ENCODE results near the gene RND3. TPM values are rescaled to one million over a fixed set of nuclear protein-coding genes. Genes with fewer than 3 reads are reported as not detected.
A peak's percentile ranks its signal among the peaks of the same experiment; 100 is the strongest.

Gene RND3, protein sequence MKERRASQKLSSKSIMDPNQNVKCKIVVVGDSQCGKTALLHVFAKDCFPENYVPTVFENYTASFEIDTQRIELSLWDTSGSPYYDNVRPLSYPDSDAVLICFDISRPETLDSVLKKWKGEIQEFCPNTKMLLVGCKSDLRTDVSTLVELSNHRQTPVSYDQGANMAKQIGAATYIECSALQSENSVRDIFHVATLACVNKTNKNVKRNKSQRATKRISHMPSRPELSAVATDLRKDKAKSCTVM
- total RNA-seq, result under 1 TPM in 2 of 3 donors, not detected in 1; 0.16 to 0.58 TPM

DNA sequence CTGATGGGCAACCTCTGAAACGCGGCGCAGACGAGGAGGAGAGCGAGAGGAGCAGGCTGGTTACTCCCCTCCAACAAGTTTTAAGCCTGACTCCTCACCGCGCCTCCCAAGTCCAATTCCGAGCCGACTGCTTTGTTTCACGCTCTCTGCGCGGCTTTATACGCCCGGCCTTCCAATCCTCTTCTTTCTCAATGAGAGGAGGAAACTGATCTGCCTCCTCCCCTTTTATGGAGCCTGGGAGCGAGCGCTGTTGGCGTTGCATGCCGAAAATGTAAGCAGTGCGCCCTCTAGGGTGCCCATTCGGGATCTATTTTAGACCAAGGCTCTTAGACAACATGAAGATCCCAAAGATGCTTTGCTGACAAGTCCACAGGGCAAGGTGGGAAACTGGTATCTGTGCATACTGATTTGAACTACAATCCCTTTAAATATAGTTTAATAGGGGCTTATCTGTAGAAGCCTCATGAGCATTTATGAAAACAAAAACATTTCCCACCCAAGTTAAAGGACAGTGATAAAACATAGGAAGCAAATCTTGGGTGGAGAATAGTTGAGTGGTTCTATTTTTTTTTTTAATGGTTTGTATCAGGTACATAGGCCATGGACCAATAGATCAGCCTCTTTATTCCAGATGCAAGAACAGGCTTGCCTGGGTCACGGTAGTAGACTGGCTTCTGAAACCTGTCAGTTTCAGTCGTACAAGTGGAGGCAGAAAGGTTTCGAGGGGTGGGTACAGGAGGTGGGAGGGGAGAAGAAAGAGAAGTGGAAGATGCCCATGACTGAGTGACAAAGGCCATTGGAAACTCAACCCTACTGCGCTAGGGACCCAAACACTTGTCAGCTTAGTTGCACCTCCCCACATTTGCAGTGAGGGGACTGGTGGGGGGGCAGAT is at the start of gene RND3:
RND3 (minus strand) TSS at position 131 of the 893 bp plus-strand sequence. CDS start 250 bp downstream, outside the sequence.
- no peak for DNase-seq
- H3K36me3 Mint-ChIP-seq (ENCODE audit: insufficient read depth), result no peaks in the 10 kb centered on the region
- H3K9me3 Mint-ChIP-seq, result no peaks in the 10 kb centered on the region
- peak within 1 kb of the TSS; percentile 57 for H3K4me3 Mint-ChIP-seq
- H3K4me1 Mint-ChIP-seq (ENCODE audit: low read depth), result peaks cover 8% of the 10 kb centered on the region
- H3K27me3 Mint-ChIP-seq (ENCODE audit: low read depth), result peaks cover 50% of the 10 kb centered on the region
- ATAC-seq, result peak in 1 of 2 donors; percentile 42

DNA sequence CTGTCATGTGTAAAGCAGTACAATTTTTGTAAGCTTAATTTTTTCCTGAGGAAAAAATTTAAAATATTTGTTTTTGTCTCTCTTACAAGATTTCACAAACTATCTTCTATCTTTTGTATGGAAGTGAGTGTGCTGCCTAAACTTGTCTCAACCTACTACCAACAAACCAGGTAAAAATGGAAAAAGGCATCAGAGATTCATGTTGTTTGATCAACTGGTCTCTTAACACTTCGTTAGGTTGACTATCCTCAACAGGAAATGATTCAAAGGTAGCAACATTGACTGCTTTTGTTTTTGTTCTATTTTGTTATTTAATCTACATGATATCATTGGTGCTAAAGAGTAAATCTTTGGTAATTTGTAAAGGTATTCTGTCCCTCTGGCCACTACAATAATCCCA is 47.7 kb upstream of the RND3 start:
- DNase-seq (no peak), ATAC-seq (no peak)
- Mint-ChIP-seq H3K9me3 (peaks cover 10% of the 10 kb centered on the region), H3K27me3 (ENCODE audit: low read depth) (no peaks in the 10 kb centered on the region), H3K4me3 (no peak overlapping the region), H3K36me3 (ENCODE audit: insufficient read depth) (no peaks in the 10 kb centered on the region), H3K4me1 (ENCODE audit: low read depth) (no peaks in the 10 kb centered on the region)

- Mint-ChIP-seq H3K9me3 (peaks cover 10% of the 10 kb centered on the region), H3K4me3 (no peak overlapping the region), H3K36me3 (ENCODE audit: insufficient read depth) (no peaks in the 10 kb centered on the region), H3K4me1 (ENCODE audit: low read depth) (no peaks in the 10 kb centered on the region), H3K27me3 (ENCODE audit: low read depth) (no peaks in the 10 kb centered on the region)
- DNase-seq, result no peak
- no peak for ATAC-seq
Observed at GRCh38 chr2:150532879-150533278, 45.4 kb upstream of the RND3 start.

GRCh38 chr2:150532020-150532419 is 44.6 kb upstream of the RND3 start:
- Mint-ChIP-seq H3K4me3 (no peak overlapping the region), H3K27me3 (ENCODE audit: low read depth) (no peaks in the 10 kb centered on the region), H3K4me1 (ENCODE audit: low read depth) (no peaks in the 10 kb centered on the region), H3K36me3 (ENCODE audit: insufficient read depth) (no peaks in the 10 kb centered on the region), H3K9me3 (peaks cover 8% of the 10 kb centered on the region)
- DNase-seq (no peak), ATAC-seq (no peak)

GRCh38 chr2:150531591-150531990 is 44.1 kb upstream of the RND3 start:
- Mint-ChIP-seq H3K9me3 (peaks cover 5% of the 10 kb centered on the region), H3K4me1 (ENCODE audit: low read depth) (no peaks in the 10 kb centered on the region), H3K36me3 (ENCODE audit: insufficient read depth) (no peaks in the 10 kb centered on the region), H3K27me3 (ENCODE audit: low read depth) (no peaks in the 10 kb centered on the region), H3K4me3 (no peak overlapping the region)
- DNase-seq, result no peak
- ATAC-seq, result no peak

DNA sequence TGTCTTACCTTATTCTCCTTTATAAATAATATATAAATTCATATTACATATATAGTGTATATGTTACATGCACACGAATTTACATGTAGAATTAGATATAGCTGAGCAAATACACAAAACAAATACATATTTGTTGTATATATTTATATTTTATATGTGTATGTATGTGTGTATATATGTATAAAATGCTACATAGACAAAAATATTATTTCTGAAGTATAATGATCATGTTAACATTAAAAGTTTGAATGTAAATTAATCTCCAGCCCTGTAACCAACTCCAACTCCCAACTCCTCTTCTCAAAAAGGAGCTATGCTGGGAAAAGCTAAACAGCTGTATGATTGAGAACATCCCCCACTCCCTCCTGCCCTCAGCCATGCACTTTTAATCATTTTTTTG is 42.7 kb upstream of the RND3 start:
- no peaks in the 10 kb centered on the region for H3K36me3 Mint-ChIP-seq (ENCODE audit: insufficient read depth)
- DNase-seq (no peak), ATAC-seq (no peak)
- no peaks in the 10 kb centered on the region for H3K9me3 Mint-ChIP-seq
- no peak overlapping the region for H3K4me3 Mint-ChIP-seq
- no peaks in the 10 kb centered on the region for H3K4me1 Mint-ChIP-seq (ENCODE audit: low read depth)
- H3K27me3 Mint-ChIP-seq (ENCODE audit: low read depth), result peaks cover 1% of the 10 kb centered on the region

GRCh38 chr2:150528861-150529801 is 41.7 kb upstream of the RND3 start:
- no peaks in the 10 kb centered on the region for H3K36me3 Mint-ChIP-seq (ENCODE audit: insufficient read depth)
- H3K4me3 Mint-ChIP-seq, result no peak overlapping the region
- DNase-seq (no peak), ATAC-seq (no peak)
- no peaks in the 10 kb centered on the region for H3K9me3 Mint-ChIP-seq
- H3K27me3 Mint-ChIP-seq (ENCODE audit: low read depth), result peaks cover 1% of the 10 kb centered on the region
- no peaks in the 10 kb centered on the region for H3K4me1 Mint-ChIP-seq (ENCODE audit: low read depth)

DNA sequence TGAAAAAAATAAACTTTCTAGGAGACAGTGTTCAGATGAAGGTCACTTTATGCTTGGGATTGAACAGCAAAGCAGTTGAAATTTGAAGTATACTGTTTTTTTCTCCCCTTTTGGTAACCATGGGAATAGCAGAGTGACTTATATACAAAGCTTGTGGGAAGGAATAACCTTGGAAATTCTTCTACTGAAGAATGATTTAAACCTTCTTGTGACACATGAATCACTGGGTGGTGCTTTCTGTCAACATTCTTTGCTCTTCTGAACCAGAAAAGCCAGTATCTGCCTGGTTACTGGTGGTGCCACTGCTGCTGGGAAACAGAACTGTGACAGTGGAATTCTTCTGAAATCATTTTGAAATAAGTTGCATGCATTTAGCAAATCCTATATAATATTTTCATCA is 39.4 kb upstream of the RND3 start:
- no peak overlapping the region for H3K4me3 Mint-ChIP-seq
- H3K9me3 Mint-ChIP-seq, result no peaks in the 10 kb centered on the region
- ATAC-seq (no peak), DNase-seq (no peak)
- peaks cover 1% of the 10 kb centered on the region for H3K27me3 Mint-ChIP-seq (ENCODE audit: low read depth)
- no peaks in the 10 kb centered on the region for H3K36me3 Mint-ChIP-seq (ENCODE audit: insufficient read depth)
- H3K4me1 Mint-ChIP-seq (ENCODE audit: low read depth), result no peaks in the 10 kb centered on the region

GRCh38 chr2:150526006-150526405 is 38.5 kb upstream of the RND3 start:
- ATAC-seq (no peak), DNase-seq (no peak)
- Mint-ChIP-seq H3K4me3 (no peak overlapping the region), H3K4me1 (ENCODE audit: low read depth) (no peaks in the 10 kb centered on the region), H3K27me3 (ENCODE audit: low read depth) (peaks cover 1% of the 10 kb centered on the region), H3K36me3 (ENCODE audit: insufficient read depth) (no peaks in the 10 kb centered on the region), H3K9me3 (no peaks in the 10 kb centered on the region)

DNA sequence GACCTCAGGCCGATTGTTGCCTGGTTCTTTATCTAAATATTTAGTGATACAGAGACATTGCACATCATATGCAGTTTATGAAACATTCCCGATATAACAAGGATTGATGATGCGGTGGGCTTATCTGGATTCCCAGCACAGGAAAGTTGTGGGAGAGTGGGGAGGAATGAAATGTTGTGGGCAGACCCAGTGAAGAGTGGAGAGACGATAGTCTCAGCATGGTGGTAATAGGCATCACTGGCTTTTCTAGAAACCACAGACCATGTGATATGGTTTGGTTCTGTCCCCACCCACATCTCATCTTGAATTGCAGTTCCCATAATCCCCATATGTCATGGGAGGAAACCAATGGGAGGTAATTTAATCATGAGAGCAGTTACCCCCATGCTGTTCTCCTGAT is 34.8 kb upstream of the RND3 start:
- Mint-ChIP-seq H3K4me1 (ENCODE audit: low read depth) (no peaks in the 10 kb centered on the region), H3K27me3 (ENCODE audit: low read depth) (peaks cover 1% of the 10 kb centered on the region)

DNA sequence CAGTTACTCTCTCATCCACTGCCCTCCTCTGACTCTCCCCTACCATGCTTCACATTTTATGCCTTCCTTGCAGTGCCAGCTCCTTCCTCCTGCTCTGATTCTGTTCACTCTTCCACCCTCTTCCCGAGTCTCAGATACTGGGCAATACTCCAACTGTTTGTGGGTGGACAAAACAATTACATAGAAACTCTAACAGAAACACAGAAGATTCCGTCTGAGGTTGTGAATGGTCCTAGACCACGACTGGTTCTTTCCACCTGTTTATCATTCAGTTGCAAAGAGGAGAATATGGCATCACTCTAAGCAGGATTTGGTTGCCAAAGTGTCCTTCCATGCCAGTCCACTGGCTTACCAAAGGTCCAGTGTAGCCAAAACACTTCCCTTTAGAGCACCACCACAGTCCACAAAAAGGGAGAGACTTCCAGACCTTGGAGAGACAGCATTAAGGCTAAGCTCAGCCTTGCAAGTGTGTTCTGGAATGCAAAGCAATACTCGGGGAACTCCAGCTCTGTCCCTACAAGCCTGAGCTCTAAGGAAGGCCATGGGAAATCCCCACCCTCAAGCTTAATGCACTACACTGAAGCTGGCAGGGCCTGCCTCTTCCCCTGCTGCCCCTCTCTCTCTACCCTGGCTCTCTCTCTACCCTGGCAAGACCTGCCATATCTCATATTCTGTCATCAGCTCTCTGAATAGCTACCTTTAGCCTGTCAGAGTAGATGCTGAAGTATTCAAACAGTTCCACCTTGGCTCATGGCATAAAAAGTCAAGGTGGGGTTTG is 33.6 kb upstream of the RND3 start:
- H3K4me3 Mint-ChIP-seq, result no peak overlapping the region
- H3K9me3 Mint-ChIP-seq, result no peaks in the 10 kb centered on the region
- DNase-seq (no peak), ATAC-seq (no peak)
- peaks cover 1% of the 10 kb centered on the region for H3K27me3 Mint-ChIP-seq (ENCODE audit: low read depth)
- no peaks in the 10 kb centered on the region for H3K4me1 Mint-ChIP-seq (ENCODE audit: low read depth)
- no peaks in the 10 kb centered on the region for H3K36me3 Mint-ChIP-seq (ENCODE audit: insufficient read depth)

More for the DNA sequence above, 34.8 kb upstream of the RND3 start:
- Mint-ChIP-seq H3K4me3 (no peak overlapping the region), H3K9me3 (no peaks in the 10 kb centered on the region), H3K36me3 (ENCODE audit: insufficient read depth) (no peaks in the 10 kb centered on the region)
- DNase-seq (no peak), ATAC-seq (no peak)

DNA sequence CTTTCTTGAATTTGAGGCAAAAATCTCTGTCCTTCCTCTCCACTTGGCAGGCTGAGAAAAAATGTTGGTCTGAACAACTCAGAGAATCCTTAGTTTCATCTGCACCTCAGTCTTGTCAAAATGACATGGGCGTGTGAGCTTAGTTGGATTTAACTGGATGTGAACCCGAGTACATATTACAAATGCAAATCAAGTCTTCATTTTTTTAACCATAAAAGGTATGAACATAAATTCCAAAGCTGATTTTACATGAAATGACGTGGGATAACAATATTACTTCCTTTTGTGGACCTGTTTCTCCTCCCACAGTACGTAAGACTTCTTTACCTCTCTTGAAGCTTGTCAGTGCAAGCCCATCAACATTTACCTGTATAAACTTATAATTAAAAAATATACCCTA is 32.6 kb upstream of the RND3 start:
- H3K27me3 Mint-ChIP-seq (ENCODE audit: low read depth), result no peaks in the 10 kb centered on the region
- ATAC-seq (no peak), DNase-seq (no peak)
- no peaks in the 10 kb centered on the region for H3K4me1 Mint-ChIP-seq (ENCODE audit: low read depth)
- no peak overlapping the region for H3K4me3 Mint-ChIP-seq
- no peaks in the 10 kb centered on the region for H3K9me3 Mint-ChIP-seq
- no peaks in the 10 kb centered on the region for H3K36me3 Mint-ChIP-seq (ENCODE audit: insufficient read depth)

DNA sequence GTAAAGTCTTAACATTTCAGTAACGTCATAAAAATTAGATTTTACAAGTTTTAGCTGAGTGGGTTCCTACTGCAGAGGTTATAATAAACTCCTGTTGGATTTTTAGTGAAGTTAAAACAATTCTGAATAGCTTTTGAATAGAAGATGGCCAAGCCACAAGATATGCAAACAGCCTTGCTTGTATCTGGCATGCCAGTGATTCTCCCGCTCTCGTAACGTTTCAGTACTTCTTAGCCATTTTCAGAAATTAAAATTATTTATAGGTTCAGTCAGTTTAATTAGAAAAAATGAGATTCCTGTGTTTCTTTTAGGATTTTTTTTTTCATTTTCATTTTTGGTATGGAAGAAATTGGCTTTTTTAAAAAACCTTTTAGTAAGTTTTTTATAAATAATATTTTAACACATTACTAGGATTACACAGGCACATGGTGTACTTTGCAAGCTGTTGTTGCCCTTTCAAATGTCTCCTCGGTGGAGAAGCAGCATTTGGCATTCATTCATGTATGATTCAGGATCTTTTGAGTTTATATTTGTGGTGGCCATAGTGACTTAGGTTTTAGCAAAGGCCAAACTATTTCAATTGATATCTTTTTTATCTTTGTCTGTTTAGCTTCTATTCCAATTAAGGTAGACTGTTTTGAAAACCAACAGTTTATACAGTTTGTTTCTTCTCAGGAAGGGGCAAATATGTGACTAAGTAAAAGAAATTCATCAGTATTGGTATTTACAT is 30.6 kb upstream of the RND3 start:
- no peaks in the 10 kb centered on the region for H3K9me3 Mint-ChIP-seq
- no peak overlapping the region for H3K4me3 Mint-ChIP-seq
- ATAC-seq (no peak), DNase-seq (no peak)
- no peaks in the 10 kb centered on the region for H3K36me3 Mint-ChIP-seq (ENCODE audit: insufficient read depth)
- no peaks in the 10 kb centered on the region for H3K27me3 Mint-ChIP-seq (ENCODE audit: low read depth)
- H3K4me1 Mint-ChIP-seq (ENCODE audit: low read depth), result no peaks in the 10 kb centered on the region

All from activated T-cell treated with anti-CD3 and anti-CD28 coated beads, Interleukin-2, amount 50 U/mL, for 4 hours (primary cell).